CD14-positive monocyte (primary cell): Measurements from ENCODE around the gene FRRS1L. TPM values are rescaled to one million over a fixed set of nuclear protein-coding genes. Genes with fewer than 3 reads are reported as not detected.
"Not testable (repeated sequence)": the region's sequence is repeated elsewhere in the genome, so short reads cannot be mapped to it uniquely, and the experiment has no call there.

Experiments
- DNase-seq, 3 donors: peaks; one replicate each; pipeline ENCODE4 v3.0.0-alpha.2; 2011 to 2022
- H2AFZ ChIP-seq: 2 replicates; pipeline ENCODE4 v1.6.0; 2012; ENCODE audit warnings: mild to moderate bottlenecking, low read depth, low read length, inconsistent platforms; ENCODE audit not compliant: insufficient read depth, poor library complexity, severe bottlenecking
- H3K27ac ChIP-seq, 2 donors: 1 replicate in 1 of 2; 2 replicates in 1 of 2; pipeline ENCODE4 v1.5.1; 2012 to 2013; ENCODE audit warnings: low read length in 2 of 2, control low read depth in 1 of 2, inconsistent platforms in 1 of 2, low read depth in 1 of 2, mild to moderate bottlenecking in 1 of 2
- H3K27me3 ChIP-seq, 2 donors: one replicate each; pipeline versions ENCODE4 v1.6.0 to v1.6.1; 2011 to 2013; ENCODE audit warnings: low read length in 2 of 2; ENCODE audit not compliant: control insufficient read depth in 2 of 2, insufficient read depth in 2 of 2
- H3K36me3 ChIP-seq, 2 donors: replicated peaks in 1 of 2; 1 replicate in 1 of 2; 2 replicates in 1 of 2; pipeline versions ENCODE4 v1.5.1 to v1.6.1; 2012 to 2013; ENCODE audit warnings: low read length in 2 of 2, control low read depth in 1 of 2, inconsistent platforms in 1 of 2, mild to moderate bottlenecking in 1 of 2; ENCODE audit not compliant: insufficient read depth in 2 of 2, control insufficient read depth in 1 of 2
- H3K4me1 ChIP-seq, 2 donors: 1 replicate in 1 of 2; 2 replicates in 1 of 2; pipeline versions ENCODE4 v1.5.1 to v1.6.1; 2012 to 2013; ENCODE audit warnings: low read length in 2 of 2, control low read depth in 1 of 2, inconsistent platforms in 1 of 2, mild to moderate bottlenecking in 1 of 2, moderate library complexity in 1 of 2; ENCODE audit not compliant: insufficient read depth in 2 of 2, control insufficient read depth in 1 of 2
- H3K4me2 ChIP-seq: replicated peaks from 2 replicates; pipeline ENCODE3; 2012; ENCODE audit warnings: low read length, moderate library complexity, mild to moderate bottlenecking; ENCODE audit not compliant: poor library complexity, severe bottlenecking; ENCODE audit errors: extremely low read depth
- H3K4me3 ChIP-seq, 3 experiments: fragments of 200-600 bp in 1 of 3; sonication (generic) in 1 of 3; replicated peaks in 1 of 3; 1 replicate in 2 of 3; 2 replicates in 1 of 3; pipeline ENCODE4 v1.5.1; 2011 to 2013; ENCODE audit warnings: low read length in 3 of 3, mild to moderate bottlenecking in 3 of 3, control low read depth in 2 of 3, low read depth in 2 of 3, inconsistent platforms in 1 of 3, moderate library complexity in 1 of 3
- H3K79me2 ChIP-seq: 2 replicates; pipeline ENCODE4 v1.6.0; 2012; ENCODE audit warnings: mild to moderate bottlenecking, control low read depth, inconsistent platforms, low read length, moderate library complexity; ENCODE audit not compliant: insufficient read depth
- H3K9ac ChIP-seq: 2 replicates; pipeline ENCODE4 v1.6.0; 2017; ENCODE audit warnings: low read length, mild to moderate bottlenecking; ENCODE audit not compliant: insufficient read depth, poor library complexity, severe bottlenecking
- H3K9me3 ChIP-seq, 2 donors: replicated peaks in 1 of 2; 1 replicate in 1 of 2; 2 replicates in 1 of 2; pipeline versions ENCODE4 v1.5.1 to v1.6.1; 2012 to 2013; ENCODE audit warnings: low read length in 2 of 2, control low read depth in 1 of 2; ENCODE audit not compliant: control insufficient read depth in 1 of 2, insufficient read depth in 1 of 2
- H4K20me1 ChIP-seq: 2 replicates; pipeline ENCODE4 v1.6.0; 2012; ENCODE audit warnings: mild to moderate bottlenecking, low read length, control low read depth, moderate library complexity; ENCODE audit not compliant: insufficient read depth
- H3K27ac Mint-ChIP-seq, 7 donors: one replicate each; pipeline ENCODE4 v1.8.0; 2020; ENCODE audit warnings: mild to moderate bottlenecking in 7 of 7, mixed read lengths in 7 of 7, moderate library complexity in 6 of 7, inconsistent platforms in 2 of 7
- H3K27me3 Mint-ChIP-seq, 3 donors: one replicate each; pipeline ENCODE4 v1.8.0; 2021 to 2022; ENCODE audit warnings: low read depth in 3 of 3, mild to moderate bottlenecking in 3 of 3, mixed read lengths in 3 of 3, moderate library complexity in 3 of 3, inconsistent platforms in 1 of 3
- H3K36me3 Mint-ChIP-seq, 2 donors: one replicate each; pipeline ENCODE4 v1.8.0; 2020; ENCODE audit warnings: mixed read lengths in 2 of 2, inconsistent platforms in 1 of 2, mild to moderate bottlenecking in 1 of 2
- H3K4me1 Mint-ChIP-seq: one replicate; pipeline ENCODE4 v1.8.0; 2020; ENCODE audit warnings: mild to moderate bottlenecking, mixed read lengths
- H3K4me3 Mint-ChIP-seq, 2 donors: one replicate each; pipeline ENCODE4 v1.8.0; 2020; ENCODE audit warnings: mild to moderate bottlenecking in 2 of 2, mixed read lengths in 2 of 2, moderate library complexity in 1 of 2
- H3K9me3 Mint-ChIP-seq, 7 donors: one replicate each; pipeline ENCODE4 v1.8.0; 2020 to 2022; ENCODE audit warnings: mixed read lengths in 7 of 7, mild to moderate bottlenecking in 6 of 7, moderate library complexity in 6 of 7, inconsistent platforms in 2 of 7
- WGBS: methylation state at CpG from one replicate; pipeline ENCODE4 v1.1.5; 2013; ENCODE audit warnings: missing lambda C conversion rate; ENCODE audit not compliant: insufficient coverage; 5-methylcytosine and 5-hydroxymethylcytosine counted together
- intact Hi-C, 2 donors: fragments of 100-400 bp; cut with micrococcal nuclease; formaldehyde crosslinking; loops; one replicate each; pipeline versions ENCODE4 v1.15.0 to v1.15.1; 2023
- polyA plus RNA-seq, 3 donors: library from polyadenylated mRNA; depleted of rRNA in 1 of 3; unstranded in 2 of 3; stranded (reverse) in 1 of 3; fragments of 300-500 nt in 2 of 3; fragments of >200 nt in 1 of 3; fragmentation: Illumina TruSeq in 2 of 3; gene quantifications; 1 replicate in 2 of 3; 2 replicates in 1 of 3; pipeline ENCODE4 v1.2.3, GENCODE V29; 2012 to 2021
- TF ChIP-seq, protein P1 (sequence below): fragments of 200-600 bp; IDR thresholded peaks from one replicate; pipeline ENCODE4 v1.8.0; 2022; ENCODE audit warnings: antibody characterized with exemption, mild to moderate bottlenecking

The FRRS1L gene
- polyA plus RNA-seq, 3 donors = not detected

DNA sequence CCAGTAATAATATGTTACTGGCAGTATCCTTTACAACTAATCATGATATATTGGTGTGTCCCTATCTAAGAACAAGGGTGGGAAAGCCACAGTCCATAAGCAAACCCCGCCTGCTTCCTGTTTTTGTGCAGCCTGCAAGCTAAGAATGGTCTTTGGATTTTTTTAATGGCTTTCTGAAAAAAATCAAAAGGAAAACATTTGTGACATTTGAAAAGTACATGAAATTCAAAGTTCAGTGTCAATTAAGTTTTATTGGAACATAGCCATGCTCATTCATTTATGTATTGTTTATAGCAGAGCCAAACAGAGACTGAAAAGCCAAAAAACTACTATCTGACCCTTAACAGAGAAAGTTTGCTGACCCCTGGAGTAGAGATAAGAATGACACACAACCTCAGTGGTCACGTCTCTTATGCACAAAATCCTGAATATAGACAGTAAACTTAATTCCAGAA lies 34.5 kb downstream of the FRRS1L start:
- Histone ChIP-seq H4K20me1 (no peaks in the 10 kb centered on the region), H3K27me3 (no peaks in the 10 kb centered on the region), H3K4me1 (no peaks in the 10 kb centered on the region), H3K4me3 (no peak overlapping the region), H3K36me3 (no peaks in the 10 kb centered on the region), H2AFZ (no peak overlapping the region), H3K27ac (no peak overlapping the region), H3K4me2 (no peak overlapping the region), H3K9me3 (no peaks in the 10 kb centered on the region), H3K9ac (no peak overlapping the region), H3K79me2 (no peaks in the 10 kb centered on the region)
- Mint-ChIP-seq H3K36me3 (no peaks in the 10 kb centered on the region), H3K9me3 (no peaks in the 10 kb centered on the region), H3K4me3 (no peak overlapping the region), H3K27ac (no peak overlapping the region), H3K27me3 (peaks cover 0 to 3% (median 0%) of the 10 kb centered on the region in 3 donors), H3K4me1 (no peaks in the 10 kb centered on the region)
- TF ChIP-seq, protein P1, sequence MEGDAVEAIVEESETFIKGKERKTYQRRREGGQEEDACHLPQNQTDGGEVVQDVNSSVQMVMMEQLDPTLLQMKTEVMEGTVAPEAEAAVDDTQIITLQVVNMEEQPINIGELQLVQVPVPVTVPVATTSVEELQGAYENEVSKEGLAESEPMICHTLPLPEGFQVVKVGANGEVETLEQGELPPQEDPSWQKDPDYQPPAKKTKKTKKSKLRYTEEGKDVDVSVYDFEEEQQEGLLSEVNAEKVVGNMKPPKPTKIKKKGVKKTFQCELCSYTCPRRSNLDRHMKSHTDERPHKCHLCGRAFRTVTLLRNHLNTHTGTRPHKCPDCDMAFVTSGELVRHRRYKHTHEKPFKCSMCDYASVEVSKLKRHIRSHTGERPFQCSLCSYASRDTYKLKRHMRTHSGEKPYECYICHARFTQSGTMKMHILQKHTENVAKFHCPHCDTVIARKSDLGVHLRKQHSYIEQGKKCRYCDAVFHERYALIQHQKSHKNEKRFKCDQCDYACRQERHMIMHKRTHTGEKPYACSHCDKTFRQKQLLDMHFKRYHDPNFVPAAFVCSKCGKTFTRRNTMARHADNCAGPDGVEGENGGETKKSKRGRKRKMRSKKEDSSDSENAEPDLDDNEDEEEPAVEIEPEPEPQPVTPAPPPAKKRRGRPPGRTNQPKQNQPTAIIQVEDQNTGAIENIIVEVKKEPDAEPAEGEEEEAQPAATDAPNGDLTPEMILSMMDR = no peak
- DNase-seq = no peak
- intact Hi-C loops = no loop called here
- WGBS = 40% methylated on average over 1 of the region's 2 CpGs

DNA sequence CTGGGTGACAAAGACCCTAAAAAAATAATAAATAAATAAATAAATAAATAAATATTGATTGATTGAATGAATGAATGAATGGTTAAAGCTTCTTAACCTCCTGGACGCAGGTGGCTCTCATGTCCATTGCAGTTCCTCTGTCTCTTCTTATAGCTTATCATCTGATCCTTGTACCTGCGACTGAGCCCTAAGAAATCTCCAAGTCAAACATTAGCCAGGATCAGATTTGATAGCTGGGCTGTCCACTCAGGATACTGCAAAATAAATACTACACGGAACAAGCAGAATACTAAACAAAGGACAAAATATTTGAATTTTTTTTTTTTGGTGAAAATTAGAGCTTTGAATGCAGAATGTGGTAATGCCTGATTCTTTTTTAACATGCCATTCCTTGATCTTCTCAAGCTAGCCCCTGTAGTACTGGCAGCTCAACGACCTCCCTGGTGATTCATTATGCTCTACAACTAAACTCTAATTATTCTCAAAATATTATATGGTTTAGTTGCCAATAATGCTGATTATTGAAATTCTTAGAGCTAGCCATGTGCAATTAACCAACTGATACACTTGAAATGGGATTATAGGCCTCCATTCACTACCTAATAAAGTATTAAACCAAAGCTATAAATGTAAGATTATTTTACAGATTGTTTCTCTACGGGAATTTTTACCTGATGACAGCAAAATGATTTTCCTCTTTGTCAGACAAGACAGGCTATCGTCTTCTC lies 37.4 kb downstream of the FRRS1L start:
- Histone ChIP-seq H3K4me2 (no peak overlapping the region), H3K79me2 (no peaks in the 10 kb centered on the region), H3K9ac (no peak overlapping the region), H3K27me3 (no peaks in the 10 kb centered on the region), H3K4me3 (no peak overlapping the region), H3K9me3 (no peaks in the 10 kb centered on the region), H2AFZ (no peak overlapping the region), H3K4me1 (no peaks in the 10 kb centered on the region), H3K27ac (no peak overlapping the region), H4K20me1 (no peaks in the 10 kb centered on the region), H3K36me3 (no peaks in the 10 kb centered on the region)
- no peaks in the 10 kb centered on the region for H3K4me1 Mint-ChIP-seq
- no peak for DNase-seq
- H3K4me3 Mint-ChIP-seq = no peak overlapping the region
- WGBS = no CpG with 5 or more reads among the region's 6 CpGs
- intact Hi-C loops = loop anchor here in 1 of 2 donors (10.0 kb wide), 1 partner anchor 195 kb away; the partner anchor contains the start of genes ABITRAM and ELP1
- H3K27ac Mint-ChIP-seq = no peak overlapping the region
- TF ChIP-seq, protein P1 = no peak
- no peaks in the 10 kb centered on the region for H3K9me3 Mint-ChIP-seq
- H3K27me3 Mint-ChIP-seq = no peaks in the 10 kb centered on the region
- H3K36me3 Mint-ChIP-seq = no peaks in the 10 kb centered on the region

DNA sequence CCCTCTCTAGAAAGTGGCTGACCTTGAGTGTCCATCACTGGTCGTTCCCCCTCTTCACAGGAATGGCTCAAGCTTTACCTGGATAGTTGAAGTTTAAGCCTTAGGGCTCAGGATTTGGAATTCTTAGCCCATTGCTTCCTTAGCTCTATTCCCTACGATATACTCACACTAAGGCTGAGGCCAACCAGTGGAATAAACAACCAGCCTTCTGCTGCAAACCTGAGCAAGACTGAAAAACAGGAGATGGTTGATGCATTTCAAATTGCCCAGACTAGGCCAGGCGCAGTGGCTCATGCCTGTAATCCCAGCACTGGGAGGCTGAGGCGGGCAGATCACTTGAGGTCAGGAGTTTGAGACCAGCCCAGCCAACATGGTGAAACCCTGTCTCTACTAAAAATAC lies 40.4 kb downstream of the FRRS1L start:
- H3K27me3 ChIP-seq, H3K9me3 ChIP-seq, H3K36me3 Mint-ChIP-seq, DNase-seq, H3K4me3 Mint-ChIP-seq, H3K4me3 ChIP-seq, H3K36me3 ChIP-seq, H4K20me1 ChIP-seq, H3K27ac ChIP-seq, H3K79me2 ChIP-seq, H3K9me3 Mint-ChIP-seq, H3K27me3 Mint-ChIP-seq, H3K4me2 ChIP-seq, H2AFZ ChIP-seq, H3K27ac Mint-ChIP-seq, H3K9ac ChIP-seq: not testable (repeated sequence)
- WGBS = 93% methylated on average over 3 of the region's 4 CpGs
- H3K4me1 Mint-ChIP-seq = peaks cover 19% of the 10 kb centered on the region
- intact Hi-C loops = loop anchor here in 1 of 2 donors (10.0 kb wide), 1 partner anchor 192 kb away; the partner anchor contains the start of genes ABITRAM and ELP1
- peaks cover 17% of the 10 kb centered on the region in 2 donors for H3K4me1 ChIP-seq
